Measurements from ENCODE around the gene OTUB1. TPM values are rescaled to one million over a fixed set of nuclear protein-coding genes. Genes with fewer than 3 reads are reported as not detected.

The OTUB1 gene
- total and polyA plus RNA-seq, 9 of the 15 experiments (the other 6 are each of a cell fraction or from before 2014, with no cell fraction given): 29.5 to 134 (median 66.1) TPM

DNA sequence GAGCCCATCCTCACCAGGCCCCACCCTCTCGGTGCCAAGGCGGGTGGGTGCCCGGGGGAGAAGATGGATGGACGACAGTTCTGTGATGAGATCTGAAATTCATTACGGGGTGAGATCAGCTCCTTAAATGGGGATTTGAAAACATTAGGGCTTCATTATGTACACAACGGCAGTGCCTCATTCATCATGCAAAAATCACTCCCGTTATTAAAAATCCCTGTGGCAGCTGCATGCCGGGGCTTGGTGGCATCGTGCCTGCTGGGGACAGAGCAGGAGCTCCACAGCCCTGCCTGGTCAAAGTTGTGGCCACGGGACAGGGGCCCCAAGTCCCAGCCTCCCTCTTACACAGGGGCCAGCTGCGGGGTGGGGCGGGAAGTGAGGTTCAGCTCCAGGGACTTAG lies 20.2 kb downstream of the OTUB1 start:
- TF ChIP-seq NELFE (IDR thresholded peaks at IDR 0.05; ENCODE audit: insufficient read depth, insufficient read length) (no peak), POLR2G (IDR thresholded peaks at IDR 0.05; ENCODE audit: low read depth, low read length) (peak; percentile 24; the same call in 1 of the 2 replicates)
- peaks cover 16% of the 10 kb centered on the region for H3K9me1 ChIP-seq (ENCODE audit: control insufficient read depth, insufficient read depth, low read length)
- peaks cover 16 to 61% of the 10 kb centered on the region in 2 experiments for H3K4me1 ChIP-seq (replicated peaks in 1 of 2; ENCODE audit: control insufficient read depth in 2 of 2, insufficient read depth in 2 of 2, low read length in 2 of 2)
- POLR2A ChIA-PET: interaction anchor here (0.7 to 1.5 kb wide), 3 partner anchors 11 to 131 kb away, joined by 3 to 5 read pairs (median 3); no protein-coding TSS in a partner anchor
- CTCF ChIA-PET (ENCODE audit: low intra/inter-chr PET ratio): no interaction called here
- in situ Hi-C loops (cut with MboI) (no loop called here), intact Hi-C loops (cut with micrococcal nuclease) (loop anchor here (10.0 kb wide), 2 partner anchors 88 to 138 kb away; no protein-coding TSS in a partner anchor)
- DNase-seq (ENCODE audit: extremely low read depth in 1 of 4, low spot score in 3 of 4): no peak
- H3K27ac ChIP-seq (ENCODE audit: extremely low read depth, low read depth, low read length): no peak overlapping the region
- H3K9ac ChIP-seq (ENCODE audit: insufficient read depth in 1 of 2, low read depth in 2 of 2, low read length in 2 of 2): no peak overlapping the region
- 75% methylated on average over 11 of the region's 12 CpGs for WGBS (ENCODE audit: insufficient coverage, low coverage, missing lambda C conversion rate)
- no peaks in the 10 kb centered on the region for H3K79me2 ChIP-seq (ENCODE audit: control insufficient read depth, insufficient read depth, low read length)
- no TSS peak for BruUV-seq (replicated peaks)
- peaks cover 49% of the 10 kb centered on the region for H4K20me1 ChIP-seq (replicated peaks; ENCODE audit: control insufficient read depth, insufficient read depth, low read length)
- no peak overlapping the region for H3K4me3 ChIP-seq
- ATAC-seq: no peak
- FAIRE-seq: no peak
- H3K36me3 ChIP-seq (ENCODE audit: control insufficient read depth, insufficient read depth, low read length): peaks cover 6% of the 10 kb centered on the region; the same call in 2 of the 3 replicates
- H3K4me2 ChIP-seq (ENCODE audit: insufficient read depth, low read length): no peak overlapping the region
- H2AFZ ChIP-seq (ENCODE audit: low read depth, low read length): no peak overlapping the region
- H3K27me3 ChIP-seq (ENCODE audit: control insufficient read depth in 2 of 2, insufficient read depth in 2 of 2, low read length in 2 of 2): no peaks in the 10 kb centered on the region
- no peaks in the 10 kb centered on the region; the same call in 1 of the 2 replicates for H3K9me3 ChIP-seq (replicated peaks; ENCODE audit: control insufficient read depth, insufficient read depth, low read depth, low read length)

DNA sequence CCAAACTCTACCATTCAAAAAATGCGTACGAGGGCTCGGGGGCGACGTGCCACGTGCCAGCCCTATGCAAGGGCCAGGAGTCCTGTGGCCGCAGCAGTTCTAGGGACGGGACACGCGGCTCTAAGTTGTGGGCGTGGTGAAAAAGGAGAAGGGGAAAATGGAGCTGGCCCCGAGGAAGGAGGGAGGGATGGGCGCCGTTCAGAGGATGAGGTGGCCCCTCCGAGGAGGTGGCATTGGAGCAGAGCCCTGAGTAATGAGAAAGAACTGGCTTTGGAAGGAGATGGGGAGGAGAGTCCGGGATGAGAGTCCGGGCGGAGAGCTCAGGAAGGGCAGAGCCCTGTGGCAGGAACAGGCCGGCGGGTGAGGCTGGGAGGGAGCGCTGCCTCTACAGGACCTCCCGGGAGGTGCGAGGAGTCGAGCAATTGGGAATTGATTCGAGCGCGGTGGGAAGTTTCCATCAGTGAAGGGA lies 21.0 kb downstream of the OTUB1 start:
- Histone ChIP-seq H2AFZ (ENCODE audit: low read depth, low read length) (no peak overlapping the region), H3K36me3 (ENCODE audit: control insufficient read depth, insufficient read depth, low read length) (no peaks in the 10 kb centered on the region; the same call in 2 of the 3 replicates), H3K9me3 (replicated peaks; ENCODE audit: control insufficient read depth, insufficient read depth, low read depth, low read length) (no peaks in the 10 kb centered on the region; the same call in 1 of the 2 replicates), H3K27ac (ENCODE audit: extremely low read depth, low read depth, low read length) (no peak overlapping the region), H3K4me2 (ENCODE audit: insufficient read depth, low read length) (peak overlapping the region; percentile 38), H3K27me3 (ENCODE audit: control insufficient read depth in 2 of 2, insufficient read depth in 2 of 2, low read length in 2 of 2) (no peaks in the 10 kb centered on the region), H3K9ac (ENCODE audit: insufficient read depth in 1 of 2, low read depth in 2 of 2, low read length in 2 of 2) (peak overlapping the region in 1 of 2 experiments; percentile 53; a peak in 1 of 4 replicates), H3K79me2 (ENCODE audit: control insufficient read depth, insufficient read depth, low read length) (no peaks in the 10 kb centered on the region), H4K20me1 (replicated peaks; ENCODE audit: control insufficient read depth, insufficient read depth, low read length) (peaks cover 49% of the 10 kb centered on the region), H3K9me1 (ENCODE audit: control insufficient read depth, insufficient read depth, low read length) (peaks cover 16% of the 10 kb centered on the region), H3K4me1 (replicated peaks in 1 of 2; ENCODE audit: control insufficient read depth in 2 of 2, insufficient read depth in 2 of 2, low read length in 2 of 2) (peaks cover 16 to 54% of the 10 kb centered on the region in 2 experiments), H3K4me3 (no peak overlapping the region)
- WGBS (ENCODE audit: insufficient coverage, low coverage, missing lambda C conversion rate): 4% methylated on average over 24 of the region's 27 CpGs
- ChIA-PET CTCF (ENCODE audit: low intra/inter-chr PET ratio) (no interaction called here), POLR2A (interaction anchor here (0.5 to 1.5 kb wide), 10 partner anchors 9 to 258 kb away, joined by 3 to 7 read pairs (median 3); partner anchors contain the start of gene COX8A)
- intact Hi-C loops (cut with micrococcal nuclease) (loop anchor here (10.0 kb wide), 2 partner anchors 88 to 138 kb away; no protein-coding TSS in a partner anchor), in situ Hi-C loops (cut with MboI) (no loop called here)
- FAIRE-seq (no peak), DNase-seq (ENCODE audit: extremely low read depth in 1 of 4, low spot score in 3 of 4) (peak in 3 of 4 experiments; percentile 39 to 49 (median 40)), ATAC-seq (peak; percentile 47)
- BruUV-seq (replicated peaks): no TSS peak
- TF ChIP-seq, protein P1, sequence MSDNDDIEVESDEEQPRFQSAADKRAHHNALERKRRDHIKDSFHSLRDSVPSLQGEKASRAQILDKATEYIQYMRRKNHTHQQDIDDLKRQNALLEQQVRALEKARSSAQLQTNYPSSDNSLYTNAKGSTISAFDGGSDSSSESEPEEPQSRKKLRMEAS (CRISPR knock-in tag; IDR thresholded peaks at IDR 0.05): peak; percentile 82
- TF ChIP-seq SPI1 (IDR thresholded peaks at IDR 0.05; ENCODE audit: borderline replicate concordance, low read depth, low read length) (peak; percentile 62; the same call in 1 of the 2 replicates), ZNF184 (CRISPR knock-in tag; IDR thresholded peaks at IDR 0.05) (no peak), BHLHE40 (IDR thresholded peaks at IDR 0.05; ENCODE audit: low read length) (peak; percentile 48), CBX1 (IDR thresholded peaks at IDR 0.05; ENCODE audit: low read depth) (no peak; the same call in 1 of the 2 replicates), SIRT6 (IDR thresholded peaks at IDR 0.05; ENCODE audit: low read depth, low read length) (peak; percentile 11), CBX8 (IDR thresholded peaks at IDR 0.05; ENCODE audit: borderline replicate concordance, extremely low read depth, low read depth, low read length, poor library complexity, severe bottlenecking) (no peak)
- TF ChIP-seq, protein P2, sequence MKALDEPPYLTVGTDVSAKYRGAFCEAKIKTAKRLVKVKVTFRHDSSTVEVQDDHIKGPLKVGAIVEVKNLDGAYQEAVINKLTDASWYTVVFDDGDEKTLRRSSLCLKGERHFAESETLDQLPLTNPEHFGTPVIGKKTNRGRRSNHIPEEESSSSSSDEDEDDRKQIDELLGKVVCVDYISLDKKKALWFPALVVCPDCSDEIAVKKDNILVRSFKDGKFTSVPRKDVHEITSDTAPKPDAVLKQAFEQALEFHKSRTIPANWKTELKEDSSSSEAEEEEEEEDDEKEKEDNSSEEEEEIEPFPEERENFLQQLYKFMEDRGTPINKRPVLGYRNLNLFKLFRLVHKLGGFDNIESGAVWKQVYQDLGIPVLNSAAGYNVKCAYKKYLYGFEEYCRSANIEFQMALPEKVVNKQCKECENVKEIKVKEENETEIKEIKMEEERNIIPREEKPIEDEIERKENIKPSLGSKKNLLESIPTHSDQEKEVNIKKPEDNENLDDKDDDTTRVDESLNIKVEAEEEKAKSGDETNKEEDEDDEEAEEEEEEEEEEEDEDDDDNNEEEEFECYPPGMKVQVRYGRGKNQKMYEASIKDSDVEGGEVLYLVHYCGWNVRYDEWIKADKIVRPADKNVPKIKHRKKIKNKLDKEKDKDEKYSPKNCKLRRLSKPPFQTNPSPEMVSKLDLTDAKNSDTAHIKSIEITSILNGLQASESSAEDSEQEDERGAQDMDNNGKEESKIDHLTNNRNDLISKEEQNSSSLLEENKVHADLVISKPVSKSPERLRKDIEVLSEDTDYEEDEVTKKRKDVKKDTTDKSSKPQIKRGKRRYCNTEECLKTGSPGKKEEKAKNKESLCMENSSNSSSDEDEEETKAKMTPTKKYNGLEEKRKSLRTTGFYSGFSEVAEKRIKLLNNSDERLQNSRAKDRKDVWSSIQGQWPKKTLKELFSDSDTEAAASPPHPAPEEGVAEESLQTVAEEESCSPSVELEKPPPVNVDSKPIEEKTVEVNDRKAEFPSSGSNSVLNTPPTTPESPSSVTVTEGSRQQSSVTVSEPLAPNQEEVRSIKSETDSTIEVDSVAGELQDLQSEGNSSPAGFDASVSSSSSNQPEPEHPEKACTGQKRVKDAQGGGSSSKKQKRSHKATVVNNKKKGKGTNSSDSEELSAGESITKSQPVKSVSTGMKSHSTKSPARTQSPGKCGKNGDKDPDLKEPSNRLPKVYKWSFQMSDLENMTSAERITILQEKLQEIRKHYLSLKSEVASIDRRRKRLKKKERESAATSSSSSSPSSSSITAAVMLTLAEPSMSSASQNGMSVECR (CRISPR knock-in tag; IDR thresholded peaks at IDR 0.05): 0 out of 2 replicates have a peak, but pooled peaks have one; percentile 17

All from K562 (cell line).